Stimulated activated CD8-positive, alpha-beta memory T cell treated with anti-CD3 and anti-CD28 coated beads, Interleukin-4, amount 100 ng/mL, for 48 hours (primary cell): ENCODE data around the gene FYTTD1.
"Not testable (repeated sequence)": the region's sequence is repeated elsewhere in the genome, so short reads cannot be mapped to it uniquely, and the experiment has no call there.

Experiments
- DNase-seq: peaks from one replicate; pipeline ENCODE4 v3.0.0-alpha.2; 2020

FYTTD1 gene

GRCh38 chr3:197749601-197750395 lies at the start of gene FYTTD1:
Gene FYTTD1, plus strand, starts transcription at chr3:197749883. Its CDS starts 89 bp downstream, at chr3:197749972.
- DNase-seq = peak; percentile 89

GRCh38 chr3:197700095-197700494 lies 49.6 kb upstream of the FYTTD1 start:
- DNase-seq = no peak

GRCh38 chr3:197701841-197702240 lies 47.8 kb upstream of the FYTTD1 start:
- no peak for DNase-seq

GRCh38 chr3:197706658-197707057 lies 43.0 kb upstream of the FYTTD1 start:
- DNase-seq = no peak

GRCh38 chr3:197709135-197709534 lies 40.5 kb upstream of the FYTTD1 start:
- DNase-seq = no peak

GRCh38 chr3:197710965-197711364 lies 38.7 kb upstream of the FYTTD1 start:
- not testable (repeated sequence) for DNase-seq

GRCh38 chr3:197711973-197712707 lies 37.5 kb upstream of the FYTTD1 start:
- DNase-seq = peak; percentile 88

GRCh38 chr3:197713477-197713822 lies 36.2 kb upstream of the FYTTD1 start:
- DNase-seq = no peak

- DNase-seq = no peak
These were observed 35.4 kb upstream of the FYTTD1 start for GRCh38 chr3:197714251-197714650.

- no peak for DNase-seq
These were observed 30.8 kb upstream of the FYTTD1 start for GRCh38 chr3:197718891-197719290.

- DNase-seq = peak; percentile 0
These were observed 29.0 kb upstream of the FYTTD1 start for GRCh38 chr3:197720694-197721093.

- DNase-seq = no peak
These were observed 26.9 kb upstream of the FYTTD1 start for GRCh38 chr3:197722734-197723133.

GRCh38 chr3:197727878-197728277 lies 21.8 kb upstream of the FYTTD1 start:
- DNase-seq = not testable (repeated sequence)

- DNase-seq = no peak
These were observed 21.2 kb upstream of the FYTTD1 start for GRCh38 chr3:197728487-197728886.

- DNase-seq = no peak
These were observed 19.5 kb upstream of the FYTTD1 start for GRCh38 chr3:197730200-197730599.

GRCh38 chr3:197730770-197731169 lies 18.9 kb upstream of the FYTTD1 start:
- DNase-seq = not testable (repeated sequence)

GRCh38 chr3:197731483-197731882 lies 18.2 kb upstream of the FYTTD1 start:
- not testable (repeated sequence) for DNase-seq

GRCh38 chr3:197733042-197733441 lies 16.6 kb upstream of the FYTTD1 start:
- DNase-seq = no peak

- no peak for DNase-seq
These were observed 14.9 kb upstream of the FYTTD1 start for GRCh38 chr3:197734667-197735318.

- peak; percentile 68 for DNase-seq
These were observed 13.6 kb upstream of the FYTTD1 start for GRCh38 chr3:197736010-197736490.

- peak; percentile 95 for DNase-seq
These were observed 13.0 kb upstream of the FYTTD1 start, which contains the start of gene RUBCN for GRCh38 chr3:197736491-197737318. Gene RUBCN, minus strand, starts transcription at chr3:197736904. Its CDS starts 185 bp downstream, at chr3:197736719.

- no peak for DNase-seq
These were observed 12.4 kb upstream of the FYTTD1 start for GRCh38 chr3:197737319-197737649.
